ENCODE measurements around the gene SASH3. TPM values are rescaled to one million over a fixed set of nuclear protein-coding genes. Genes with fewer than 3 reads are reported as not detected.

The SASH3 gene
- 1 to 10 TPM in 3 of 4 donors, under 1 TPM in 1; 0.26 to 4.1 (median 2.9) TPM for total RNA-seq

DNA sequence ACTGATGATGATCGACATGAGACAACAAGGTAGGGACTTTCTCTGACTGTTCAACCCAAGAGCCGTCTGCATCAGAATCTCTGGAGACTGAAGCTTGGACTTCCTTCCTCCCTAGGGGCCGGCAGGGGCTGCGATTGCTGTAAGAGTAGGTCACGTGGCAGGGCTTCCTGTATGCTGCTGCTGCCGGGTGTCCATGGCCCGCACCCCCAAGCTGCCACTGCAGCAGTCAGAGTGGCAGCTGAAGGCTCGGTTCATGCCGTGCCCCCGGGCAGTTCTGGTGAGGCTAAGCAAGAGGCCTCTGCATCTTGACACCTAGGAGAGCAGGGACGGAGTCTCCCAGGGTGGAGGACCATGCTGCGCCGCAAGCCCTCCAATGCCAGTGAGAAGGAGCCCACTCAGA lies at the start of gene SASH3:
Gene SASH3 (plus strand): TSS at position 203 of the 400 bp plus-strand sequence. CDS start 149 bp downstream, at position 352.
- Histone ChIP-seq H3K27me3 (no peaks in the 10 kb centered on the region), H3K27ac (no peak within 1 kb of the TSS), H3K4me1 (no peaks in the 10 kb centered on the region), H3K4me3 (no peak within 1 kb of the TSS), H3K9me3 (no peaks in the 10 kb centered on the region), H3K36me3 (no peaks in the 10 kb centered on the region)
- DNase-seq, result no peak
- TF ChIP-seq POLR2A (IDR thresholded peaks at IDR 0.05), result no peak
- TF ChIP-seq, protein P1, sequence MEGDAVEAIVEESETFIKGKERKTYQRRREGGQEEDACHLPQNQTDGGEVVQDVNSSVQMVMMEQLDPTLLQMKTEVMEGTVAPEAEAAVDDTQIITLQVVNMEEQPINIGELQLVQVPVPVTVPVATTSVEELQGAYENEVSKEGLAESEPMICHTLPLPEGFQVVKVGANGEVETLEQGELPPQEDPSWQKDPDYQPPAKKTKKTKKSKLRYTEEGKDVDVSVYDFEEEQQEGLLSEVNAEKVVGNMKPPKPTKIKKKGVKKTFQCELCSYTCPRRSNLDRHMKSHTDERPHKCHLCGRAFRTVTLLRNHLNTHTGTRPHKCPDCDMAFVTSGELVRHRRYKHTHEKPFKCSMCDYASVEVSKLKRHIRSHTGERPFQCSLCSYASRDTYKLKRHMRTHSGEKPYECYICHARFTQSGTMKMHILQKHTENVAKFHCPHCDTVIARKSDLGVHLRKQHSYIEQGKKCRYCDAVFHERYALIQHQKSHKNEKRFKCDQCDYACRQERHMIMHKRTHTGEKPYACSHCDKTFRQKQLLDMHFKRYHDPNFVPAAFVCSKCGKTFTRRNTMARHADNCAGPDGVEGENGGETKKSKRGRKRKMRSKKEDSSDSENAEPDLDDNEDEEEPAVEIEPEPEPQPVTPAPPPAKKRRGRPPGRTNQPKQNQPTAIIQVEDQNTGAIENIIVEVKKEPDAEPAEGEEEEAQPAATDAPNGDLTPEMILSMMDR (IDR thresholded peaks at IDR 0.05), result no peak
- intact Hi-C loops (cut with DNase I; ENCODE audit: low total_unique reads), result no loop called here

DNA sequence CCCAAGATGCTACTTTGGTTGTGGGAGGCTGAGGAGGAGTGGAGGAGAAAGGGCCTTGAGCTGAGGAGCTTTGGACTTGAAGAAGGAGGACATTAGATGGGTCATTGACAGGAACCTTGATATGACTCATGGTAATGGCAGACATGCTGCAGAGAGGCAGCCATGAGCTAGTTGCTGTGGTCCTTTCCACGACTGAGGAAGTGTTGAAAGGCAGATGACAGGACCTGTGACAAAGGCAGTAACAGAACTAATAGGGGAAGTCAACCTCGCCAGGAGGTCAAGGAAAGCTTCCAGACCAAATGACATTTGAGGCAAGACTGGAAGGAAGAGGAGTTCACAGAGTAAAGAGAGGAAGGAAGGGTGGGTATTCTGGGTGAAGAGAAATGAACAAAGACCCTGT lies 48.5 kb upstream of the SASH3 start:
- TF ChIP-seq, protein P1 (IDR thresholded peaks at IDR 0.05), result no peak
- no peak for TF ChIP-seq POLR2A (IDR thresholded peaks at IDR 0.05)
- Histone ChIP-seq H3K36me3 (no peaks in the 10 kb centered on the region), H3K4me1 (no peaks in the 10 kb centered on the region), H3K4me3 (no peak overlapping the region), H3K27ac (no peak overlapping the region), H3K9me3 (no peaks in the 10 kb centered on the region), H3K27me3 (no peaks in the 10 kb centered on the region)
- DNase-seq, result no peak
- intact Hi-C loops (cut with DNase I; ENCODE audit: low total_unique reads), result no loop called here

DNA sequence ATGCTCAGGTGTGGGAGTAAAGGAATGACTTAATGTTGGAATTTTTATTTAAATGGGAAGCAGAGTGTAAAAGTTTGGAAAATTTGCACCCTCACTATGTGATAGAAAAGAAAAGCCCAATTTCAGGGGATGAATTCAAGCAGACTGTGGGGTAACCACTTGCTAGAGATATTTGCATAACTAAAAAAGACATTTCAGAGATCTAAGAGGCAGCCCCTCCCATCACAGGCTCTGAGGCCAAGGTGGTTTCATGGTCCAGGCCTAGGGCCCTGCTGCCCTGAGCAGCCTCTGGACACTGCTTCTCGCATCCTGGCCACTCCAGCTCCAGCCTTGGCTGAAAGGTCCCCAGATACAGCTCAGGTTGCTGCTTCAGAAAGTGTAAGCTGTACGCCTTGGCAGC lies 46.9 kb upstream of the SASH3 start:
- intact Hi-C loops (cut with DNase I; ENCODE audit: low total_unique reads), result no loop called here
- TF ChIP-seq POLR2A (IDR thresholded peaks at IDR 0.05), result no peak
- TF ChIP-seq, protein P1 (IDR thresholded peaks at IDR 0.05), result no peak
- Histone ChIP-seq H3K27me3 (no peaks in the 10 kb centered on the region), H3K36me3 (no peaks in the 10 kb centered on the region), H3K4me1 (no peaks in the 10 kb centered on the region), H3K9me3 (no peaks in the 10 kb centered on the region), H3K4me3 (no peak overlapping the region), H3K27ac (no peak overlapping the region)
- DNase-seq, result no peak

DNA sequence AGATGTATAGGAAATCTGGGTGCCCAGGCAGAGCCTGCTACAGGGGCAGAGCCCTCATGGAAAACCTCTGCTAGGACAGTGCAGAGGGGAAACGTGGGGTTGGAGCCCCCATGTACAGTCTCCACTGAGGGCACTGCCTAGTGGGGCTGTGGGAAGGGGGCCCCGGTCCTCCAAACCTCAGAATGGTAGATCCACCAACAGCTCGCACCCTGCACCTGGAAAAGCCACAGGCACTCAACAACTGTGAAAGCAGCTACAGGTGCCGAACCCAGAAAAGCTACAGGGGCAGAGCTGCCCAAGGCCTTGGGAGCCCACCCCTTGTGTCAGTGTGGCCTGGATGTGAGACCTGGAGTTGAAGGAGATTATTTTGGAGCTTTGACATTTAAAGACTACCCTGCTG lies 46.4 kb upstream of the SASH3 start:
- Histone ChIP-seq H3K27ac (no peak overlapping the region), H3K27me3 (no peaks in the 10 kb centered on the region), H3K9me3 (no peaks in the 10 kb centered on the region), H3K36me3 (no peaks in the 10 kb centered on the region), H3K4me1 (no peaks in the 10 kb centered on the region), H3K4me3 (no peak overlapping the region)
- intact Hi-C loops (cut with DNase I; ENCODE audit: low total_unique reads), result no loop called here
- DNase-seq, result no peak
- TF ChIP-seq, protein P1 (IDR thresholded peaks at IDR 0.05), result no peak
- TF ChIP-seq POLR2A (IDR thresholded peaks at IDR 0.05), result no peak

DNA sequence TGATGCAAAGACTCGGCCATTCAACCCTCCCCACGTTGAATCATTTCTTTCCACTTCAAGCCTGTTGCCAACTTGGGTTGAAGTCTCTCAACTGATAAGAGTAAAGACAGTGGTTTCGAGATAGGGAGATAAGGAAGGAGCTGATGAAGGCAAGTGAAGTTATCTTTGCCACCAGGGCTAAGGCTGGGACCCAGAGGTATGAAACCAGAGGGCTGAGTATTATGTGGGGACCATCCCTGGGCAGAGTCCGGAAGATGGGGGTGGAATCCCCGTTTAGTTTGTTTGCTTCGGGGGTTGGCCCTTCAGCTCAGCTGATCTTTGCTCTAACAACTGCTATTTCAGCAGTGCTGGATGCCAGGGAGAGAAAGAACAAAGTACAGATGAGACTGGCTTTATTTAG lies 43.3 kb upstream of the SASH3 start:
- TF ChIP-seq, protein P1 (IDR thresholded peaks at IDR 0.05), result no peak
- no peak for TF ChIP-seq POLR2A (IDR thresholded peaks at IDR 0.05)
- Histone ChIP-seq H3K36me3 (no peaks in the 10 kb centered on the region), H3K9me3 (no peaks in the 10 kb centered on the region), H3K4me3 (no peak overlapping the region), H3K27me3 (no peaks in the 10 kb centered on the region), H3K4me1 (no peaks in the 10 kb centered on the region), H3K27ac (no peak overlapping the region)
- intact Hi-C loops (cut with DNase I; ENCODE audit: low total_unique reads), result no loop called here
- no peak for DNase-seq
